PFSK-1 (cell line): ENCODE results near the gene VAV2.
A peak's percentile ranks its signal among the peaks of the same experiment; 100 is the strongest.

Source experiments
- FOXP2 ChIP-seq: optimal IDR thresholded peaks from 2 replicates; pipeline ENCODE3; 2011; ENCODE audit warnings: borderline replicate concordance, control low read depth, inconsistent platforms; ENCODE audit not compliant: insufficient read depth; ENCODE audit errors: extremely low read length, extremely low read depth
- POLR2AphosphoS5 ChIP-seq: IDR thresholded peaks from 2 replicates; pipeline ENCODE4 v1.6.1; 2012; ENCODE audit warnings: low read depth, mild to moderate bottlenecking, control low read depth, low read length, moderate library complexity
- SIN3A ChIP-seq: IDR thresholded peaks from 2 replicates; pipeline ENCODE4 v1.6.1; 2012; ENCODE audit warnings: mild to moderate bottlenecking, low read length, moderate library complexity, borderline replicate concordance; ENCODE audit not compliant: insufficient read depth
- TAF1 ChIP-seq: IDR thresholded peaks from 2 replicates; pipeline ENCODE4 v1.6.1; 2012; ENCODE audit warnings: low read length, control low read depth, borderline replicate concordance; ENCODE audit not compliant: insufficient read depth
- TF ChIP-seq, protein P1 (sequence below), 2 experiments: IDR thresholded peaks; 2 replicates each; pipeline versions ENCODE4 v1.6.1 to v1.8.0; 2011 to 2012; ENCODE audit warnings: low read depth in 2 of 2, low read length in 2 of 2, control low read depth in 1 of 2, inconsistent platforms in 1 of 2, mild to moderate bottlenecking in 1 of 2, moderate library complexity in 1 of 2; ENCODE audit not compliant: insufficient read depth in 1 of 2

The VAV2 gene

DNA sequence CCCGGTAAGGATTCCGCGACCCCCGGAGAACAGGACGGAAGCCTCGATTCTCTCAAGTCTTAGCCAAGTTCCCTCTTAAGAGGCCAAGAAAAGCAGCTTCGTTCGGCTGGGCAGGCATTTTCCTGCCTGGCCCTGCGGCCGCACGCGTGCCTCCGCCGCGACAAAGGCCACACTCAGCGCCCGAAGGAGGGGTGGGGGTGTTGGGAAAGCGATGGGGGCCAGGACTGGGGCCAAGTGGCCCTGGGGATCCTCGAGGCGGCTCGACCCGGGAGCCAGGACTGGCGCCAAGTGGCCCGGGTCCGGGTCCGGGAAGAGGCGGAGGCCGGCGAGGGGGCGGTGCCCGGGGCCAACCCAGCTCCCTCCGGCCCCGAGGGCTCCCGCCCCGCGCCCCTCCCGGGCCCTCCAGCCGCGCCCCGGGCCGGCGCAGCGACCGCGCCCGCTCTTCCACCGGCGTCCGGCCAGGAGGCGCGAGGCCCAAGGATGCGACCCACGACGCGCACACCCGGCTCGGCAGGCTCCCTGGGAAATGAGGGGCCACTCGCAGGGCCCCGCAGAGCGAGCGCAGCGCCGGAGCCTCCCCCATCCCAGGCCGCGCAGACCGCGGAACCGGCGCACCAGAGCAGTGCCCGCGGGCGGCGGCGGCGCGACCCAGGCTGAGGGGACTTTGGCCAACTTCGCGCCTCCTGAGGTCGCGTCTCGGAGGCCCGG, 756 bp downstream of the VAV2 start:
- no peak for TF ChIP-seq TAF1
- no peak for TF ChIP-seq POLR2AphosphoS5
- TF ChIP-seq SIN3A: 0 out of 2 replicates have a peak, but pooled peaks have one; percentile 7

GRCh38 chr9:133990366-133991213, 1.5 kb downstream of the VAV2 start:
- no peak for TF ChIP-seq FOXP2
- no peak for TF ChIP-seq TAF1
- no peak for TF ChIP-seq SIN3A
- TF ChIP-seq, protein P1, sequence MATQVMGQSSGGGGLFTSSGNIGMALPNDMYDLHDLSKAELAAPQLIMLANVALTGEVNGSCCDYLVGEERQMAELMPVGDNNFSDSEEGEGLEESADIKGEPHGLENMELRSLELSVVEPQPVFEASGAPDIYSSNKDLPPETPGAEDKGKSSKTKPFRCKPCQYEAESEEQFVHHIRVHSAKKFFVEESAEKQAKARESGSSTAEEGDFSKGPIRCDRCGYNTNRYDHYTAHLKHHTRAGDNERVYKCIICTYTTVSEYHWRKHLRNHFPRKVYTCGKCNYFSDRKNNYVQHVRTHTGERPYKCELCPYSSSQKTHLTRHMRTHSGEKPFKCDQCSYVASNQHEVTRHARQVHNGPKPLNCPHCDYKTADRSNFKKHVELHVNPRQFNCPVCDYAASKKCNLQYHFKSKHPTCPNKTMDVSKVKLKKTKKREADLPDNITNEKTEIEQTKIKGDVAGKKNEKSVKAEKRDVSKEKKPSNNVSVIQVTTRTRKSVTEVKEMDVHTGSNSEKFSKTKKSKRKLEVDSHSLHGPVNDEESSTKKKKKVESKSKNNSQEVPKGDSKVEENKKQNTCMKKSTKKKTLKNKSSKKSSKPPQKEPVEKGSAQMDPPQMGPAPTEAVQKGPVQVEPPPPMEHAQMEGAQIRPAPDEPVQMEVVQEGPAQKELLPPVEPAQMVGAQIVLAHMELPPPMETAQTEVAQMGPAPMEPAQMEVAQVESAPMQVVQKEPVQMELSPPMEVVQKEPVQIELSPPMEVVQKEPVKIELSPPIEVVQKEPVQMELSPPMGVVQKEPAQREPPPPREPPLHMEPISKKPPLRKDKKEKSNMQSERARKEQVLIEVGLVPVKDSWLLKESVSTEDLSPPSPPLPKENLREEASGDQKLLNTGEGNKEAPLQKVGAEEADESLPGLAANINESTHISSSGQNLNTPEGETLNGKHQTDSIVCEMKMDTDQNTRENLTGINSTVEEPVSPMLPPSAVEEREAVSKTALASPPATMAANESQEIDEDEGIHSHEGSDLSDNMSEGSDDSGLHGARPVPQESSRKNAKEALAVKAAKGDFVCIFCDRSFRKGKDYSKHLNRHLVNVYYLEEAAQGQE (IDR thresholded peaks at IDR 0.05; ENCODE audit: insufficient read depth in 1 of 2, low read depth in 2 of 2, low read length in 2 of 2): no peak
- no peak for TF ChIP-seq POLR2AphosphoS5

GRCh38 chr9:133989625-133990365, 2.3 kb downstream of the VAV2 start:
- TF ChIP-seq SIN3A (no peak), TAF1 (no peak), FOXP2 (no peak), POLR2AphosphoS5 (no peak)
- TF ChIP-seq, protein P1 (IDR thresholded peaks at IDR 0.05; ENCODE audit: insufficient read depth in 1 of 2, low read depth in 2 of 2, low read length in 2 of 2): no peak

DNA sequence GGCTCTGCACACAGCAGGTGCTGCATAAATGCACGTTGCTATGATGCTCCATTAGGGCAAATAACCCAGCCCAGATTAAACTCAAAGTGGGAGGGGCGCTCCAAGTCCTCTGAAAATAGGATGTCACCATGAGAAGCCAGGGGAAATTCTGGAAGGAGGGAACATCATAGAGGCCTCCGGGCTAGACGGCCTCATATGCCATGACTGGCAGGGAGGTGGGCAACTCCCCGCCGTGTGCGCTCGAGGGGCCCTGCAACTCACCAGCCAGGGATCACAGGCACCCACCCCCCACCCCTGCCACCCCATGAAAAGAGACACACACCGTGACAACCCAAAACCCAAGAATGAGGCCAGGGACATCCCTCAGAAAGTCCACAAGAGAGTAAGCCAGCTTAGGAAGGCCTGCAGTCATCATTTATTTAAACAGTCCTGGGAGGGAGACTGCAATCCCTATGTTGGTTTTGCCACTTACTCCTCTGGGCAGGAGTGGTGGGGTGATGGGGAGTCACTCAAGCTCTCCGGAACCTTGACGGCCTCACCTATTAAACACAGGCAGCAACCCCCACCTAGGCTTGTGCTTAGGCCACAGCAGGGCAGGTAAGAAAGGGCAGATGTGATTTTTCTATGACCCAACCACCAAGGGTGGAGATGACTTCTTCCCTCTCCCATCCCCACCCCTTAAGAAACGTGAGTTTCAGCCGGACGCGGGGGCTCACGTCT, 4.0 kb downstream of the VAV2 start:
- TF ChIP-seq SIN3A (no peak), POLR2AphosphoS5 (no peak), FOXP2 (no peak)
- TF ChIP-seq, protein P1 (IDR thresholded peaks at IDR 0.05; ENCODE audit: insufficient read depth in 1 of 2, low read depth in 2 of 2, low read length in 2 of 2): no peak

- TF ChIP-seq POLR2AphosphoS5 (no peak), FOXP2 (no peak), TAF1 (no peak)
Observed at GRCh38 chr9:133987446-133987788, 4.7 kb downstream of the VAV2 start.
